Activated T-cell treated with anti-CD3 and anti-CD28 coated beads for 48 hours (primary cell): ENCODE data around the gene MGARP.
"Not testable (repeated sequence)": the region's sequence is repeated elsewhere in the genome, so short reads cannot be mapped to it uniquely, and the experiment has no call there.

Experiments
- DNase-seq: peaks from one replicate; pipeline ENCODE4 v3.0.0-alpha.2; 2020; ENCODE audit warnings: low read depth

Gene MGARP

GRCh38 chr4:139295206-139295941 lies 15.3 kb upstream of the MGARP start:
- peak; percentile 97 for DNase-seq

GRCh38 chr4:139286186-139286698 lies 6.2 kb upstream of the MGARP start:
- no peak for DNase-seq

GRCh38 chr4:139282721-139283075 lies 2.7 kb upstream of the MGARP start:
- no peak for DNase-seq

GRCh38 chr4:139282065-139282720 lies 2.2 kb upstream of the MGARP start:
- no peak for DNase-seq

GRCh38 chr4:139278912-139279759 lies 889 bp downstream of the MGARP start:
- DNase-seq, result no peak

- DNase-seq, result no peak
Measured at GRCh38 chr4:139278485-139278884, 1.5 kb downstream of the MGARP start.

GRCh38 chr4:139275281-139275735 lies 4.7 kb downstream of the MGARP start:
- no peak for DNase-seq

- no peak for DNase-seq
Measured at GRCh38 chr4:139274790-139275189, 5.2 kb downstream of the MGARP start.

- DNase-seq, result no peak
Measured at GRCh38 chr4:139273835-139274234, 6.2 kb downstream of the MGARP start.

GRCh38 chr4:139267301-139267700 lies 12.7 kb downstream of the MGARP start:
- no peak for DNase-seq

- DNase-seq, result peak; percentile 79
Measured at GRCh38 chr4:139266583-139267257, 13.3 kb downstream of the MGARP start.

GRCh38 chr4:139266208-139266582 lies 13.8 kb downstream of the MGARP start:
- DNase-seq, result no peak

GRCh38 chr4:139265654-139266053 lies 14.4 kb downstream of the MGARP start:
- DNase-seq, result no peak

GRCh38 chr4:139256349-139256748 lies 23.7 kb downstream of the MGARP start:
- no peak for DNase-seq

GRCh38 chr4:139255581-139255980 lies 24.4 kb downstream of the MGARP start:
- not testable (repeated sequence) for DNase-seq

- no peak for DNase-seq
Measured at GRCh38 chr4:139253713-139254112, 26.3 kb downstream of the MGARP start.

- DNase-seq, result no peak
Measured at GRCh38 chr4:139253046-139253445, 27.0 kb downstream of the MGARP start.

- no peak for DNase-seq
Measured at GRCh38 chr4:139247700-139248238, 32.3 kb downstream of the MGARP start.

GRCh38 chr4:139247241-139247640 lies 32.8 kb downstream of the MGARP start:
- no peak for DNase-seq

GRCh38 chr4:139246166-139246565 lies 33.9 kb downstream of the MGARP start:
- DNase-seq, result no peak

- no peak for DNase-seq
Measured at GRCh38 chr4:139245590-139245989, 34.4 kb downstream of the MGARP start.
